ENCODE results near the gene PDIA2.

PDIA2 gene

DNA sequence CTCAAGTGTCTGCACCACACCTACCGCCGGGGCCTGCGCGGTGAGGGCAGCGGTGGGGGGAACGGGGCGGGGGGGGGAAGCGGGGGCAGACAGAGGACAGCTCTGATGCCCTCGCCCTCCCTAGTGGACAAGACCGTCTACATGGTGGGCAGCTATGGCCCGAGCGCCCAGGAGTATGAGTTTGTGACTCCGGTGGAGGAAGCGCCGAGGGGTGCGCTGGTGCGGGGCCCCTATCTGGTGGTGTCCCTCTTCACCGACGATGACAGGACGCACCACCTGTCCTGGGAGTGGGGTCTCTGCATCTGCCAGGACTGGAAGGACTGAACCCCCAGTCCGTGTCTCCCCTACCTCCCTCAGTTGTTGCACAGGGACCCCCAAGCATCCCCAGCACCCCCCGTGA, 473 bp upstream of the PDIA2 start:
- peaks cover 0 to 5% of the 10 kb centered on the region in 2 donors for H3K36me3 ChIP-seq (ENCODE audit: control insufficient read depth in 1 of 2, insufficient read depth in 2 of 2, low read length in 2 of 2)
- H3K4me3 ChIP-seq (ENCODE audit: low read depth in 1 of 2, low read length in 2 of 2): no peak overlapping the region
- no peaks in the 10 kb centered on the region for H3K27me3 ChIP-seq (ENCODE audit: low read depth, low read length)
- no peak overlapping the region for H3K27ac ChIP-seq (ENCODE audit: low read length)
- no peaks in the 10 kb centered on the region for H3K9me3 ChIP-seq (ENCODE audit: control insufficient read depth in 1 of 2, low read length in 2 of 2)
- peaks cover 0 to 15% of the 10 kb centered on the region in 2 donors for H3K4me1 ChIP-seq (ENCODE audit: control insufficient read depth in 1 of 2, insufficient read depth in 2 of 2, low read length in 2 of 2)

DNA sequence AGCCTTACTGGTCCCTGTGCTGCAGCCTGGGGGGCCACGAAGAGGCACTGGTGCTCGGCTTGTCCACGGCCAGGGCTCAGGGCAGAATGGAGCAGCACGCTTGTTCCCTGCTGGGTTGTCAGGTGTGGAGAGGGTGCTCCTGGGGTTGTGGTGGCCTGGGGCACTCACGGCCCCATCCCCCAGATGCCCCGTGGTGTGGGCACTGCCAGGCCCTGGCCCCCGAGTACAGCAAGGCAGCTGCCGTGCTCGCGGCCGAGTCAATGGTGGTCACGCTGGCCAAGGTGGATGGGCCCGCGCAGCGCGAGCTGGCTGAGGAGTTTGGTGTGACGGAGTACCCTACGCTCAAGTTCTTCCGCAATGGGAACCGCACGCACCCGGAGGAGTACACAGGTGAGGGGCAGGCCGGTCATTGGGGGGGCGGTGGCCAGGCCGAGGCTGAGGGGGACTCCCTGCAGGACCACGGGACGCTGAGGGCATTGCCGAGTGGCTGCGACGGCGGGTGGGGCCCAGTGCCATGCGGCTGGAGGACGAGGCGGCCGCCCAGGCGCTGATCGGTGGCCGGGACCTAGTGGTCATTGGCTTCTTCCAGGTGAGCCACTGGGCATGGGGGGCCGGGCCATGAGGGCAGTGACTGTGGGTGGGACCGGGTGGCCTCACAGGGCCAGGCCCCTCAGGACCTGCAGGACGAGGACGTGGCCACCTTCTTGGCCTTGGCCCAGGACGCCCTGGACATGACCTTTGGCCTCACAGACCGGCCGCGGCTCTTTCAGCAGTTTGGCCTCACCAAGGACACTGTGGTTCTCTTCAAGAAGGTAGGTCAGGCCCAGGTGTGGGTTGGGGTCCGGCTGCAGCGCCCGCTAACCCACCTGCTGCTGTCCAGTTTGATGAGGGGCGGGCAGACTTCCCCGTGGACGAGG, 1.5 kb downstream of the PDIA2 start:
- H3K4me3 ChIP-seq (ENCODE audit: low read depth in 1 of 2, low read length in 2 of 2): no peak overlapping the region
- peaks cover 0 to 15% of the 10 kb centered on the region in 2 donors for H3K4me1 ChIP-seq (ENCODE audit: control insufficient read depth in 1 of 2, insufficient read depth in 2 of 2, low read length in 2 of 2)

DNA sequence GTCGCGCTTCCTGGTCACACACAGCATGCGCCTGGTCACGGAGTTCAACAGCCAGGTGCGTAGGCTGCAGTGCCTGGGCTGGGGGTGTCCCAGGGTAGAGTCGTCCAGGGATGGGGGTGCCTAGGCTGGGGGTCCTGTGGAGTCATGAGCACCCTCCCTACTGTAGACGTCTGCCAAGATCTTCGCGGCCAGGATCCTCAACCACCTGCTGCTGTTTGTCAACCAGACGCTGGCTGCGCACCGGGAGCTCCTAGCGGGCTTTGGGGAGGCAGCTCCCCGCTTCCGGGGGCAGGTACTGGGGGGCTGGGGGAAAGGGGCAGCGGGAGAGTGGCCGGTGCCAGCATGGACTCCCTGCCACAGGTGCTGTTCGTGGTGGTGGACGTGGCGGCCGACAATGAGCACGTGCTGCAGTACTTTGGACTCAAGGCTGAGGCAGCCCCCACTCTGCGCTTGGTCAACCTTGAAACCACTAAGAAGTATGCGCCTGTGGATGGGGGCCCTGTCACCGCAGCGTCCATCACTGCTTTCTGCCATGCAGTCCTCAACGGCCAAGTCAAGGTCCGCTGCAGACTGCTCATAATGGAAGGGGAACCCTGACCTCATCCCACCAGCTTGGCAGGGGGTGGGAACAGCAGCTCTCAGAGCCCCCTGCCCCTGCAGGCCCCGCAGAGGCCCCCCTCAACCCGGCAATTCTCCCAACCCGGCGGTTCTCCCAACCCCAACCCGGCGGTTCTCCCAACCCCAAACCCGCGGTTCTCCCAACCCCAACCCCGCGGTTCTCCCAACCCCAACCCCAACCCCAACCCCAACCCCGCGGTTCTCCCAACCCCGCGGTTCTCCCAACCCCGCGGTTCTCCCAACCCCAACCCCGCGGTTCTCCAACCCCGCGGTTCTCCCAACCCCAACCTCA, 2.4 kb downstream of the PDIA2 start:
- no peaks in the 10 kb centered on the region for H3K9me3 ChIP-seq (ENCODE audit: control insufficient read depth in 1 of 2, low read length in 2 of 2)
- peaks cover 0 to 34% of the 10 kb centered on the region in 2 donors for H3K36me3 ChIP-seq (ENCODE audit: control insufficient read depth in 1 of 2, insufficient read depth in 2 of 2, low read length in 2 of 2)
- peaks cover 0 to 12% of the 10 kb centered on the region in 2 donors for H3K4me1 ChIP-seq (ENCODE audit: control insufficient read depth in 1 of 2, insufficient read depth in 2 of 2, low read length in 2 of 2)
- H3K27ac ChIP-seq (ENCODE audit: low read length): no peak overlapping the region
- no peaks in the 10 kb centered on the region for H3K27me3 ChIP-seq (ENCODE audit: low read depth, low read length)
- no peak overlapping the region for H3K4me3 ChIP-seq (ENCODE audit: low read depth in 1 of 2, low read length in 2 of 2)

More for the DNA sequence above, 1.5 kb downstream of the PDIA2 start:
- no peaks in the 10 kb centered on the region for H3K9me3 ChIP-seq (ENCODE audit: control insufficient read depth in 1 of 2, low read length in 2 of 2)
- H3K27me3 ChIP-seq (ENCODE audit: low read depth, low read length): no peaks in the 10 kb centered on the region
- peaks cover 0 to 25% of the 10 kb centered on the region in 2 donors for H3K36me3 ChIP-seq (ENCODE audit: control insufficient read depth in 1 of 2, insufficient read depth in 2 of 2, low read length in 2 of 2)
- H3K27ac ChIP-seq (ENCODE audit: low read length): no peak overlapping the region

DNA sequence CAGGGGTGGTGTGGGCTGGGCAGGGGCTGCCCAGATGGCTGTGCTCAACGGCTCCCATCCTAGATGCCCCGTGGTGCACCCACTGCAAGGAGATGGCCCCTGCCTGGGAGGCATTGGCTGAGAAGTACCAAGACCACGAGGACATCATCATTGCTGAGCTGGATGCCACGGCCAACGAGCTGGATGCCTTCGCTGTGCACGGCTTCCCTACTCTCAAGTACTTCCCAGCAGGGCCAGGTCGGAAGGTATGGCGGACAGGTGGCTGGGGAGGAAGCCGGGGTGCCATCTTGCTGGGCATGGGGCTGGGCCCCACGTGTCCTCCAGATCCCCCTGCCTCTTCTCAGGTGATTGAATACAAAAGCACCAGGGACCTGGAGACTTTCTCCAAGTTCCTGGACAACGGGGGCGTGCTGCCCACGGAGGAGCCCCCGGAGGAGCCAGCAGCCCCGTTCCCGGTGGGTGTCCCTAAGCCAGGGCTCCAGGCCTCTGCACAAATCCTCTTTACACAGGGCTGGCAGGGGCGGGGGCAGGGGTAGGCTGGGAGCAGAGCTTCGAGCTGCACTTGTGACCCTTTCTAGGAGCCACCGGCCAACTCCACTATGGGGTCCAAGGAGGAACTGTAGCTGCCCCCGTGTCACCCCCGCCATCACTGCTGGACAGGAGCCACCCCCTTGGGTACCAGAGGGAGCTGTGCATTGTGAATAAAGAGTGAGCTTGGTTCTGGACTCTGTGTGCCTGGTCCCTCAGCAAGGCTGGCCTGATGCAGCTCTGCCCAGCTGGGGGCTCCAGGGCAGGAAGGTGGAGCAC, 3.7 kb downstream of the PDIA2 start:
- no peaks in the 10 kb centered on the region for H3K27me3 ChIP-seq (ENCODE audit: low read depth, low read length)

DNA sequence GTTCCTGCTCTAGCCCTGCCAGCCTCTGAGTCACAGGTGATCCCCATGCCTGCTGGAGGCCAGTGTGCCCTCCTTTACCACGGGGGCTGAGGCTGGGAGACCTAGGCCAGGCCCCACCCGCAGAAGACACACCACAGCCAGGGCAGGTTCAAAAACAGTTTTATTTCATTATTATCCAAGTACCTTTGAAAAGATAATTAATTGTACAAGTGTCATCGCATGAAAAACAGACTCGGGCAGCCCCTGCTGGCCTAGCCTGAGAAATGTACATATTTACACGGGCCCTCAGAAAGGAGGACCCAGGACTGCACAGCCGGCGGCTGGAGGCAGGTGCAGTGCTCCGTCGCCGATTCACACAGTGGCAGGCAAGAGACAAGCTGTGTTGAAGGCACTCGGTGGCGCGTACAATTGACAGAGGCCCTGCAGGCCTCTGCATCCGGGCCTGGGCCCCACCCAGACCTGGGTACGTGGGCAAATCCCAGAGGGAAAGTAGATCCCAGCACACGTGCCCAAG, 4.4 kb downstream of the PDIA2 start:
- H3K4me1 ChIP-seq (ENCODE audit: control insufficient read depth in 1 of 2, insufficient read depth in 2 of 2, low read length in 2 of 2): no peaks in the 10 kb centered on the region

More for the DNA sequence above, 3.7 kb downstream of the PDIA2 start:
- H3K9me3 ChIP-seq (ENCODE audit: control insufficient read depth in 1 of 2, low read length in 2 of 2): no peaks in the 10 kb centered on the region
- no peak overlapping the region for H3K4me3 ChIP-seq (ENCODE audit: low read depth in 1 of 2, low read length in 2 of 2)
- H3K4me1 ChIP-seq (ENCODE audit: control insufficient read depth in 1 of 2, insufficient read depth in 2 of 2, low read length in 2 of 2): peaks cover 0 to under 1% of the 10 kb centered on the region in 2 donors
- peaks cover 0 to 47% of the 10 kb centered on the region in 2 donors for H3K36me3 ChIP-seq (ENCODE audit: control insufficient read depth in 1 of 2, insufficient read depth in 2 of 2, low read length in 2 of 2)
- no peak overlapping the region for H3K27ac ChIP-seq (ENCODE audit: low read length)

DNA sequence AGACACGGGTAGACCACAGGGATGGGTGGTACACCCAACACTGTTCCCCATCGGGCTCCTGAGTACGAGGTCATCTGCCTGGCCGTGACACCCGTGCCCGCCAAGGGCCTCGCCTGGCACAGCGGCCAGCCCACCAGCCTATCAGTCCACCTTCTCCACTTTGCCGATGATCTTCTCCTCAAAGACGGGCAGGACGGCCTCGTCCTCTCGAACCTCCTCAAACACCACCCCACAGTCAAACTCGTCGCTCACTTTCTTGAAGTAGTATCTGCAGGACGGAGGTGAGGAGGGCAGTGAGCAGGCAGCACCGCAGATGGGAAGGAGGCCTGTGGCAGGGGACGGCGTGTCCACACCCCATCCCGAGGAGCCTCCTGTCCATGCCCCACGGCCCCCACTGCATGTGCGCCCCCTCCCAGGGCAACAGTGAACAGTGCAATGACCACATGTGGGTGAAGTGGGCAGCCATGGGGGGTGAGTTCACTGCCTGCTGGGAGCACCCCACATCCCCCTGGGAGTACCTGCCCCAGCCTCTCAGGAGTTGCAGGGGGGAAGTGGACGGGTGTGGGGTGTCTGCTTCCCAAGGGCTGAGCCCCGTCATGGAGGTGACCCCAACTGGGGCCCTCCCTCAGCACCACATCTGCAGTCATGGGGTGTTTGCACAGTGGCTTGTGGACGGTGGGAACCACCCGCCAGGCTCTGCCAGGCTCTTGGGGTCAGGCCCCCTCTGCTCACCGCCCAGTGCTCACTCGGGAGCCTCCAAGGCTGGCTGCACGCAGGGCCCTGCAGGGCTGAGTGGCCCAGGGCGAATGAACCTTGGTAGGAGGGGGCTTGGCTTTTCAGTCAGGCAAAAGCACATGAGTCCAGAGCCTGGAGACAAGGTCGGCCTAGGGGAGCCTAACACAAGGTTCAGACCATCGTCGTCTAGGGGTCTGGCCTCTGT, 5.3 kb downstream of the PDIA2 start:
- Histone ChIP-seq H3K27ac (ENCODE audit: low read length) (no peak overlapping the region), H3K27me3 (ENCODE audit: low read depth, low read length) (no peaks in the 10 kb centered on the region), H3K9me3 (ENCODE audit: control insufficient read depth in 1 of 2, low read length in 2 of 2) (no peaks in the 10 kb centered on the region), H3K4me3 (ENCODE audit: low read depth in 1 of 2, low read length in 2 of 2) (no peak overlapping the region), H3K4me1 (ENCODE audit: control insufficient read depth in 1 of 2, insufficient read depth in 2 of 2, low read length in 2 of 2) (no peaks in the 10 kb centered on the region), H3K36me3 (ENCODE audit: control insufficient read depth in 1 of 2, insufficient read depth in 2 of 2, low read length in 2 of 2) (peaks cover 0 to 63% of the 10 kb centered on the region in 2 donors)

More for the DNA sequence above, 4.4 kb downstream of the PDIA2 start:
- H3K9me3 ChIP-seq (ENCODE audit: control insufficient read depth in 1 of 2, low read length in 2 of 2): no peaks in the 10 kb centered on the region
- H3K4me3 ChIP-seq (ENCODE audit: low read depth in 1 of 2, low read length in 2 of 2): no peak overlapping the region
- peaks cover 0 to 54% of the 10 kb centered on the region in 2 donors for H3K36me3 ChIP-seq (ENCODE audit: control insufficient read depth in 1 of 2, insufficient read depth in 2 of 2, low read length in 2 of 2)
- no peaks in the 10 kb centered on the region for H3K27me3 ChIP-seq (ENCODE audit: low read depth, low read length)
- H3K27ac ChIP-seq (ENCODE audit: low read length): no peak overlapping the region

DNA sequence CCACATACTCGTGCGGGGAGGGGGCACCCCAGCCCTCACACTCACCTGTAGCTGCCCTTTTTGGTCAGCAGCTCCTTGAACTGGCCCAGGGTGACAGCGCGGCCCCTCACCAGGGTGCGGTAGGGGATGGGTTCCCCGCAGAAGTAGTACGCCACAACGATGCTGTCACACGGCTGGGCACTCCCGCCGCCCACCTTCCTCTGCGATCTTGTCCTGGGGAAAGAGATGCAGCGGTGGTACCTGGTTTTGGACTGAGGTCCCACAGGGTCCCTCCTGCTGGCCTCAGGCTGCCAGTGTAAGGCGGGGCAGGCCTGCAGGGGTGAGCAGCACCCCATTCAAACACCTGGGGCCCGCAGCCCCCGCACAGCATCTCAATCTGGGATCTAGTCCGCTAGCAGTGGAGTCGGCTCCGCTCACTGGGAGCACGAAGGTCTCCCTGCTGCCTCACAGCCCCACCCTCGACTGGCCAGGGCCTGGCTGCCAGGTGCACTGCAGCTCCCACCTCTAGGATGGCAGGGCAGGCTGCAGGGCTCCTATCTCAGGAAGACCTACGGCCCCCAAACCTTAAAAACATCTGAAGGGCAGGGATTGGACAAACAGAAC, 6.5 kb downstream of the PDIA2 start:
- H3K9me3 ChIP-seq (ENCODE audit: control insufficient read depth in 1 of 2, low read length in 2 of 2): no peaks in the 10 kb centered on the region
- H3K27me3 ChIP-seq (ENCODE audit: low read depth, low read length): no peaks in the 10 kb centered on the region
- no peak overlapping the region for H3K4me3 ChIP-seq (ENCODE audit: low read depth in 1 of 2, low read length in 2 of 2)
- peaks cover 0 to 65% of the 10 kb centered on the region in 2 donors for H3K36me3 ChIP-seq (ENCODE audit: control insufficient read depth in 1 of 2, insufficient read depth in 2 of 2, low read length in 2 of 2)
- no peak overlapping the region for H3K27ac ChIP-seq (ENCODE audit: low read length)
- H3K4me1 ChIP-seq (ENCODE audit: control insufficient read depth in 1 of 2, insufficient read depth in 2 of 2, low read length in 2 of 2): no peaks in the 10 kb centered on the region

DNA sequence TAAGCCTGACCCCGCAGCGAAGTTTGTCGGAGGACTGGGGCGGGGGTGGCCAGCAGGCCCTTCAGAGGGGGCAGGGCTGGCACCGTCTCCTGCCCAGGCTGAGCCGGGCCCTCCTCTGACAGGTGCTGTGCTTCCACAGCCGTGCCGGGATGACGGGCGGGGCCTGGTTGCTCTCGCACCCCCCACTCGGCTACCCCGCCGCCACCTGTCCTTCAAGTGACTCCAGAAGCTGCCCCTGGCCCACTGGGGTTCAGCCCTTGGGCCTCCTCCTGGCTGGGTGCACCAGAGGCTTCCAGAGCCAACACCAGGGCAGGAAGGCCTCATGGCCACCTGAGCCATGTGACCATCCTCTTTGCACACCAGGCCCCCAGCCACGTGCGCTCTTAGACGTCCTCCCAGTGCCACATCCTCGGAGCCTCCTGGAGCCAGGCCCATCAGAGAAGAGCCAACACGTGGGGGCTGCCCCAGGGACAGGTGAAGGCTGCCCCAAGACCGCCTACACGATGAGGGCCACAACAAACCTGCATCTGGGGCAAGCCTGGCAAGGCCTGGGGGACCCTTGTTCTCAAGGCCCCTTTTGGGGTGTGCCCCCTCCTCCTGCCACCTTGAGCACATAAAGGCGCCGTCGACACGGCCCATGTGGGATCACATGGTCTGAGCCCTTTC, 7.2 kb downstream of the PDIA2 start:
- Histone ChIP-seq H3K27ac (ENCODE audit: low read length) (no peak overlapping the region), H3K36me3 (ENCODE audit: control insufficient read depth in 1 of 2, insufficient read depth in 2 of 2, low read length in 2 of 2) (peaks cover 0 to 65% of the 10 kb centered on the region in 2 donors), H3K27me3 (ENCODE audit: low read depth, low read length) (no peaks in the 10 kb centered on the region), H3K4me3 (ENCODE audit: low read depth in 1 of 2, low read length in 2 of 2) (no peak overlapping the region), H3K9me3 (ENCODE audit: control insufficient read depth in 1 of 2, low read length in 2 of 2) (no peaks in the 10 kb centered on the region), H3K4me1 (ENCODE audit: control insufficient read depth in 1 of 2, insufficient read depth in 2 of 2, low read length in 2 of 2) (no peaks in the 10 kb centered on the region)

DNA sequence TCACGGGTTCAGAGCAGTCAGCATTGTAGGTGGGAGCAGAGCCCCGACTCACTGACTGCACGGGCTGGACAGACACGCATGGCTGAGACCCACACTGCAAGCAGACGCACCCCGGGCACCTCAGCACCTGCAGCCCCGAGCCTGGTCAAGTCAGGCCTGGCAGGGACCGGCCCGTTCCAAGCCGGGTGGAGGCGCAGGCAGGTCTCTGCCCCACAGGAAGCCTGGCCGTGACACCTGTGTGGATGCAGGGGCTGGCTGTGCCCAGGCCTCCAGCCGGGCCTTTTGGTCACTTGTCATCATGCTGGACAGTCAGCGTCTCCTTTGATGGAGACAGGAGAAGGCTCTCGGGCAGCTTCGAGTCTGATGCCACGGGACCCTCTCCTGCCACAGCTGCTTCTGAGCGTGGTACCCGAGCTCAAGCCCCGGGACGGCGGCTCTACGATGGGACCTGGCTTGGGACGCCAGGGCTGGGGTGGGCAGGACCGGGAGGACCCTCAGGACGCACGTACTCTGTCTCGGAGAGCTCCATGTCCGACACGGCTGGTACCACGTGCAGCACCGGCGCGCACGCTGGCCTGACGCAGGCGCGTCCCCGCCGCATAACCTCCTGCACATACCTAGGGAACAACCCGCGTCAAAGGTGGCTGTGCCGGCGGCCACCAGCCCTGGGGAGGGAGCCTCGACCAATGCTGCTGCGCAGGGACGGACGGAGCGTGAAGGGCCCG, 7.9 kb downstream of the PDIA2 start:
- Histone ChIP-seq H3K36me3 (ENCODE audit: control insufficient read depth in 1 of 2, insufficient read depth in 2 of 2, low read length in 2 of 2) (peaks cover 0 to 68% of the 10 kb centered on the region in 2 donors), H3K27ac (ENCODE audit: low read length) (no peak overlapping the region), H3K9me3 (ENCODE audit: control insufficient read depth in 1 of 2, low read length in 2 of 2) (no peaks in the 10 kb centered on the region), H3K27me3 (ENCODE audit: low read depth, low read length) (no peaks in the 10 kb centered on the region), H3K4me3 (ENCODE audit: low read depth in 1 of 2, low read length in 2 of 2) (no peak overlapping the region), H3K4me1 (ENCODE audit: control insufficient read depth in 1 of 2, insufficient read depth in 2 of 2, low read length in 2 of 2) (no peaks in the 10 kb centered on the region)

Measured in muscle layer of duodenum (tissue), 2 donors.